Stimulated activated CD4-positive, alpha-beta T cell treated with anti-CD3 and anti-CD28 coated beads, Interleukin-1b, Interleukin-23, amount 100 ng/mL, for 24 hours (primary cell): Measurements from ENCODE around the gene HSPB7.
"Not testable (repeated sequence)": the region's sequence is repeated elsewhere in the genome, so short reads cannot be mapped to it uniquely, and the experiment has no call there.

Source experiments
- DNase-seq, 4 experiments: peaks; one replicate each; pipeline ENCODE4 v3.0.0-alpha.2; 2020; ENCODE audit warnings: low read depth in 4 of 4, low spot score in 1 of 4

Gene HSPB7

DNA sequence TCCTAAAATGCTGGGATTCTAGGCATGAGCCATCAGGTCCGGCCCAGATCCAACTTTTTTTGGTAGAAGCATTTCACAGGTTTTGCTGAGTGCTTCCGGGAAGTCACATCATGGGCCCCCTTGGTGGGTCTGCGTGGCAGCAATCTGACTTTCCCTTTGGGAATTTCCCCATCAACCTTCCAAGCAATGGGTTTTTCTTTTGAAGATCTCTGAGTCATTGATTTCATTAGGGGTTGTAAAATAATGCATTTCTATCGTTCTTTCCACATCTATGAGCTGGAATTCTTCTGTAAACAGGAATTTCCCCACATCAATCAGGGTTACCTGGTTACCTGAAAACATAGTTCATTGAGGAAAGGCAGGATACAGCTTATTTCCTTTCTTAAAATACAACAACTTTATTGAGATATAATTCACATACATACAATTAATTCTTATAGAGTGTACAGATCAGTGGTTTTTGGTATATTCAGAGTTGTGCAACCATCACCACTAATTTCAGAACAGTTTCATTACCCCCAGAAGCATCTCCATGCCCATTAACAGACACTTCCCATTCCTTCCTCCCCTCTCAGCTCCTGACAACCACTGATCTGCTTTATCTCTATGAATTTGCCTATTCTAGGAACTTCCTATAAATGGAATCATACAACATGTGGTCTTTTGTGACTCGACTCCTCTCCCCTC lies 32.1 kb downstream of the HSPB7 start:
- DNase-seq: no peak

DNA sequence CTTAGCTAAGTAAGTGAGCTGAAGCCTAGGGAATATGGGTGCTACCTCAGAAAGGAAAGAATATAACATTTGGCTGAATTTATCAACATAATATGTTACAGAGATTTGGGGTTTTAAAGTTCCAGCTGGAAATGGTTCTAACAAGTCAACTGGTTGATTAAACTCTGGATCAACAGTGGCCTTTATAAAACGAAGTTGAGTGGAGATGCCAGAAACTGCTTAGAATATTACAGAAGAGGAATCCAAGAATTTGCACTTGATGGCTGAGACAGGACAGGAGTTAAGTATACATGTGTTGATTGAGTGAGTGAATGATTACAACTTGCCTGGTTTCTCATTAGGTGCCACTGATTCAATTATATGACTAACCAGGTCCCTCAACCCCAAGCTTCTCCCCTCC lies 34.6 kb downstream of the HSPB7 start:
- no peak for DNase-seq

DNA sequence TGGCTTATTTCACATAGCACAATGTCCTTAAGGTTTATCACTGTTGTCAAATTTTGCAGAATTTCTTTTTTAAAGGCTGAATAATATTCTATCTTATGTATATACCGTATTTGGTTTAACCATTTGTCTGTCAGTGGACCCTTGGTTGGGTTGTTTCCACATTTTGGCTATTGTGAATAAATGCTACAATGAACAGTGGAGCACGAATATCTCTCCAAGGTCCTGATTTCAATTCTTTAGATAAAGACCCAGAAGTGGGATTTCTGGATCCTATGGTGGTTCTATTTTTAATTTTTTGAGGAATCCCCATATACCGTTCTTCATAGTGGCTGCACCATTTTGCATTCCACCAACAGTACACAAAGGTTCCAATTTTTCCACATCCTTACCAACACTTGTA lies 36.2 kb downstream of the HSPB7 start:
- no peak for DNase-seq

DNA sequence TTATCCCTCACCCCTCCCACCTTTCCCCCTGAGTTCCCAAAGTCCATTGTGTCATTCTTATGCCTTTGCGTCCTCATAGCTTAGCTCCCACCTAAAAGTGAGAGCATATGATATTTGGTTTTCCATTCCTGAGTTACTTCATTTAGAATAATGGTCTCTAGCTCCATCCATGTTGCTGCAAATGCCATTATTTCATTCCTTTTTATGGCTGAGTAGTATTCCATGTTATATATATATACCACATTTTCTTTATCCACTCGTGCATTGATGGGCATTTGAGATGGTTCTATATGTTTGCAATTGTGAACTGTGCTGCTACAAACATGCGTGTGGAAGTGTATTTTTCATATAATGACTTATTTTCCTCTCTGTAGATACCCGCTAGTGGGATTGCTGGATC lies 39.9 kb downstream of the HSPB7 start:
- not testable (repeated sequence) for DNase-seq

DNA sequence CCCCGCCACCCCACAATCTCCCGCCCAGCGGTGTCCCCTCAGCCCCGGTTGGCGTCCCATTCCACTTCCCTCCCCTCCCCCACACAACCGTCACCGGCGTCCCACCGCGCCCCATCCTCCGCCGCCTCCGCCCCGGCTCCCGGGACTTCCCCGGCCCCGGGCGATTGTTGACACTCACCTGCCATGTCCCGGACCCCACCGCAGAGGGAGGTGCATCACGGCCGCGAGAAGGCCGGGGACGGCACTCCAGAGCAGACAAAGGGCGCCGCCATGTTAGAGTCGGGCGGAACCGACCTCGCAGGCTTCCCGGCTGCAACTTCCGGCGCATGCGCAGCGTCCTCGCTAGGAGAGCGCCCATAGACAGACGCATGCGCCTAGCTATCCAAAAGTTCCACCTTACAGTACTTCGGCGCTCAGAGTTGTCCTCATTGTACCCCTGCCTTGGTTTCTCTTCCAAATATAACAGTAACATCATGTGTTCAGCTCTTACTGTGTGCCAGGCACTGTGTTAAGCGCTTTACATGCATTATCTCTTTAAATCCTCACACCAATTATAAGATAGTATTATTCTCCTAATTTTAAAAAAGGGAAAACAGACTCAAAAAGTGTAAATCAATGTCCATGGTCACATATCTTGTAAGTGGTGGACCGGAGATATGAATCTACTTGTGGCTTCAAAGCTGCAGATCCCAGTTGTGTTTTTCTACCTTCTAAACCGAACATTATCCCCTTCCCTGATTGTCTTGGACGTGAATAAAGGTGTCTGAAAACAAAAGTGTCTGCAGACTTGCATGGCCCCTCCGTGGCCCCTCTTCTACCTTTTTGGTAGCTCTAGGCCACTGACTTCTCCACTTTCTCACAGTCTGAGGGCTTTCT lies 41.8 kb downstream of the HSPB7 start, which contains the start of gene ZBTB17:
Gene ZBTB17, minus strand, starts transcription at position 297 of the 876 bp plus-strand sequence. CDS start 27,606 bp downstream, outside the sequence.
- peak; percentile 91 to 96 (median 92) for DNase-seq

DNA sequence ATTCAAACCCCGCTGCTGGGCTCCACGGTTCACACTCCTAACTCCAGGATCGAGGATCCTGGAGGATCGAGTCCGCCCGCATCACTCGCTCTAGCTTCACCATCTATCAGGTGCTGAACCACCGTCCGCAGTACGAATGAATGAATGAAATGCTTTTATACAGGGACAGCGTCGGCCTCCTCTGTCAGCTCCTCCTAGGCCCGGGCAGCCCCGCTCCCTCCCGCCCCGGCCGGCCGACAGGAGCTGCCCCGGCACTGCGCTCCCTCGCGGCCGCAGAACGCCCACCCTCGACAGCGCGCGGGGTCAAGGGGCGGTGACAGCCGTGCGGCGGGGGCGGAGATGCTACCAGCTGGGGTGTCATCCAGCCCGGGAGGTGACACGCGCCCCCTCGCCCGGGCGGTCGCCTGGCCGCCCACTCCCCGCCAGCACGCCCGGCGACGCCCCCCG lies 42.5 kb downstream of the HSPB7 start:
- peak in 2 of 4 experiments; percentile 60 to 65 for DNase-seq

DNA sequence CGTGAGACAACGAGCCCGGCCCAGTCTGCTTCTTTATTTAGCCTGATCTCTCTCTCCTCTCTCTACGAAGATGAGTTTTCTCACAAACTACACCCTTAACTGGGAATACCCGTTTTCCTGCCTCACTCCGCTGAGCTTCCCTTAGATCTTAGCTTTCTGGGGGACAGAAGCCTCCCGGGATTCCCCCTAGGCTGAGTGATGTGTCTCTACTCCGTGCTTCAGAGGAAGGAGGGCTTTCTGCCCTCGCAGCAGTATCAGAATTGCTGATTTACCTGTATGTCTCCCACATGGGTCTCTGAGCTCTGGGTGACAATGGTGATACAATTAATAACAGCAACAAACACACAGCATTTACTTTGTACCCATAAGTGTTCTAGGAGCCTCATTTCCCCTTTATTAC lies 43.0 kb downstream of the HSPB7 start:
- no peak for DNase-seq

DNA sequence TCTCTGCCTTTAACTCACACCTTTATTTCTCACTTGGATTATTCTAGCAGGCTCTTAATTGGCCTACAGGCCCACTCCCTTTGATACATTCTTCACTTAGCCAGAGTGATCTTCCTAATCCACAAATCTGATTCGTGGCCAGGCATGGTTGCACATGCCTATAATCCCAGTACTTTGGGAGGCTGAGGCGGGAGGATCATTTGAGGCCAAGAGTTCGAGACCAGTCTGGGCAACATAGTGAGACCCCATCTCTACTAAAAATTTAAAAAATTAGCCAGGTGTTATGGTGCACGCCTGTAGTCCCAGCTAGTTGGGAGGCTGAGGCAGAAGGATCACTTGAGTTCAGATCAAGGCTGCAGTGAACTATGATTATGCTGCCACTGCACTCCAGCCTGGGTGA lies 44.1 kb downstream of the HSPB7 start:
- DNase-seq: no peak

DNA sequence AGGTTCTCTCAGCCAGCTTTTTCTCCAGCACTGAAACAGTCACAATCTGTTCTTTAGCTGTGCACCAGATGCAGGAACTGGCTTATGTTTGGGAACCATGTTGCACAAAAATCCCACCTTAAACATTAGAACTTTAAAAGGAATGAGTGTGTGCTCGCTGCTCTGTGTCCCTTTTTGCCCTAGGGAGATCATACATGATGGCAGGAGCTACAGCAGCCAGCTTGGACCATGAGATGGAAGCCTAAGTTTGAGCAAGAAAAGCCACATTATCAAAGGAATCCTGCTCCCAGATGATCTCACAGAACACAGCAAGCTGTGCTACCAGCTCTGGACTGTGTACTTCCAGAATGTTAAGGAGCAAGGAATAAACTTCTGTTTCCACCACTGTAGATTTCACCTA lies 45.4 kb downstream of the HSPB7 start:
- no peak for DNase-seq

DNA sequence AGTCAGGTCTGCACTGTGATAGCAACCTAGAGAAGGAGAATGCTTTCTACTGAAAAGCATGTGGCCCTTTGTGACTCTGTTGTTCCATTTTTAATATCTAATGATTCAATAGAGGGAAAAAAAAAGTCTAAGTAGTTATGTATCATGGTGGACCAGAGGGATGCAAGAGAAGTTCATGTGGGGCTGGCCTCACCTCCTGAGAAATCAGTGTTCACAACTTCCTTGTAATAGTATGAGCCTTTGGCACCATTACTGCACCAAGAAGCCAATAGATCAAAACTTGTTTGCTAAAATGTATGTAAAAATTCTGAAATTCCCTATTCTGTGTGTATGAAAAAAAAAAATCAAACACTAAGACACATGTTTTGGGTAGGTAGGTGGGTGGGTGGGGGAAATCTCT lies 46.9 kb downstream of the HSPB7 start:
- DNase-seq: no peak

DNA sequence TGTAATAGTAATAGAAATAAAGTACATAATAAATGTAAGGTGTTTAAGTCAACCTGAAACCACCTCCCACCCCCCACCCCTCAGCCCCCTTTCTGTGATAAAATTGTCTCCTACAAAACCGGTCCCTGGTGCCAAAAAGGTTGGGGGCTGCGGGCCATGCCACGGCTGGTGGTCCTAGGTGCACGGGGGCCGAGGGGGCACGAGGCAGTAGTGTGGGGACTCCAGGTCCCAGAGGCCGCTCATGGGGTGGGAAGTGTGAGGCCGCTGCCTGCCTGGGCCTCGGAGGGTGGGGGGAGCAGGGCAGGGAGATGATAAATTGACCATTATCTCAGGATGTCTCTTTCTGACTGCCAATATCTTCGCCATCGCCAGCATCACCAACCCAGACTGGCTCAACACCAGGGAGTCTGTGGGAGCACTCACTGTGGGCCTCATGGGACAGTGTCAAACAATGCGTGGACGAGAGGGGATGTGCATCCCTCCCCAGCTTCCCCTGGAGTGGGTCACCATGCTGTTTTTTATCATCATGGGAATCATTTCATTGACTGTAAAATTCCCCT lies 48.4 kb downstream of the HSPB7 start:
- DNase-seq: no peak

DNA sequence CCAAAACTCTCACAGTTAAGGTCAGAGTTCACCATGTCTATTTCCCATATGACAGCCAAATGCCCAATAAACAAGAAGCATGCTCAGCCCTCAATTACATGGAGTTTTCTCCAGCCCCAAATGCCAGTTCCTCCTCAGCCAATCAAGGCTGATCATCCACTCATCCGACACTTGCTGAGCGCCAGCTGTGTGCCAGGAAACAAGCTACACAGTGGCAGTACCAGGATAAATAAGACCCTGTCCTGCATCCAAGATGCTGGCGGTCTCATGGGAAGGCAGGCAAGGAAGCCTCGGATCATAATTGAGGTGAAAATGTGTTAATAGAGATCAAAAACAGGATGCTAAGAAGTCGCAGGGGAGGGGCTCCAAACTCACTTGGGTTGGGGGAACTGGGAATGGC lies 49.7 kb downstream of the HSPB7 start:
- no peak for DNase-seq

DNA sequence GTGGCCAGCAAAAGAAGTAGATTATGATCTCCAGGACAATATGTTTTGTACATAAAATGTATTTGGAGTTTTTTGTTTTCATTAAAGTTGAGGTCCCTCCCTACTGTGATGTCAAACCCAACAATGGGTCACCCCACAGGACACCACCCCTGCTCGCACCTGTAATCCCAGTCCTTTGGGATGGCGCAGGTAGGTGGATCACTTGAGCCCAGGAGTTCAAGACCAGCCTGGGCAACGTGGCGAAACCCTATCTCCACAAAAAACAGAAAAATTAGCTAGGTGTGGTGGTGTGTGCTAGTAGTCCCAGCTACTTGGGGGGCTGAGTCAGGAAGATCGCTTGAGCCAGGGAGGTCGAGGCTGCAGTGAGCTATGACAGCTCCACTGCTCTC lies 50.9 kb downstream of the HSPB7 start:
- DNase-seq: no peak

DNA sequence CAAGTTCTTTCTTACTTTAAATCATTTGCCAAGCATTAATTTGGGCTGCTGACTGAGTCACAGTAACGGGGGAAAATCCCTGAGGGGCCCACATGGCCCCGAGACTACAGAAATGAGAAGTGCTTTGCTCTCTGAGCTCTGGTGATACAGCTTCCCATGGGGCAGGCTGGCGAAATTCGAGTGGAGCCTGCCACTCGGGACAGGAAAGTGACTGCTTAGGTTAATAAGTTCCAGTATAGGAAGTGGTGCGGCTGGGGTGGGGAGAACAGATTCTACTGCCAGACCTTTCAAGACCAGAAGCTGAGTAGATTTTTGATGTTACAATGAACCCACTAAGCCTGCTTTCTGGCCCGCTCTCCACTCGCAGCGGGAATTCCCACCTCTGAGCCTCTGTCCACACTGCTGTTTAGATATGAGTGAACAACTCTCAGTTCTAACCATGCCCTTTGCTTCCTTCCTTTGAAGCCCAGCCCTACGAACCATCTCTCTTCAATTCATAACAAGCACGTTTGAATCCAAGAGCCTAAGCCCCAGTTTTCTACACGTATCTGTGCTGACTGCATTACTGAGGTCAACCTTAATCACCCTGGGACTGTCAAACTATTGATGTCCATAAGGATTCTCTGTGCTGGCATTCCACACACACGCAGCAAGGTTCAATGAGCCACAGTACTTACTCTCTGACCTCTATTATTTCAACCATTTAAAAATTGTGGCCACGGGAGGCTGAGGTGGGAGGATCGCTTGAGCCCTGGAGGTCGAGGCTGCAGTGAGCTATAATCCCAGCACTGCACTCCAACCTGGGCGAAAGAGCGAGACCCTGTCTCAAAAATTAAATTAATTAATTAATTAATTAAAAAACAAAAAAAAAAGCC lies 51.5 kb downstream of the HSPB7 start:
- peak; percentile 50 to 79 (median 63) for DNase-seq

DNA sequence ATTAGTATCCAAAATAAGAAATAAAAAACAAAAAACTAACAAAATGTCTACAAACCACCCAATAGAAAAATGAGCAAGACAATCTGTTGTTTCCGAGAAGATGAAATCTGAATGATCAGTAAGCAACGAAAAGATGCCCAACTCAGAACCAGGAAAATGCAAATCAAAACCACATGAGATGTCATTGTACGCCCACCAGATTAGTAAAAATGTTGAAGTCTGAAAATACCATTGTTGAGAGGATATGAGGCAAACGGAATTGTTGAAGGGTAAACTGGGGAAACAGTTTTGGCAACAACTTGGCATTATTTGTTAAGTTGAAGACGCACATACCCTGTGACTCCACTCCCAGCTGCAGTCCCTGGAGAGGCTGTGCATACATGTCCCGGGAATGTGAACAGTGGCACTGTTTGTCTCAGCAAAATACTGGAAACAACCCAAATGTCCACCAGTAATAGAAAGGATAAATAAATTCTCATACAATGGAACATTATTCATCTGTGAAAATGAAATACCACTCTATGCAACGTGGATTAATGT lies 52.5 kb downstream of the HSPB7 start:
- no peak for DNase-seq
